ENCODE measurements around the gene SHISA5. TPM values are rescaled to one million over a fixed set of nuclear protein-coding genes. Genes with fewer than 3 reads are reported as not detected.
"Not testable (repeated sequence)": the region's sequence is repeated elsewhere in the genome, so short reads cannot be mapped to it uniquely, and the experiment has no call there.

Gene SHISA5
- total RNA-seq, 4 donors from 2014 or later: 98.2 to 191 (median 122) TPM

- TF ChIP-seq EP300 (IDR thresholded peaks at IDR 0.05) (no peak), POLR2A (IDR thresholded peaks at IDR 0.05) (no peak), POLR2AphosphoS5 (IDR thresholded peaks at IDR 0.05) (no peak)
- TF ChIP-seq, protein P1, sequence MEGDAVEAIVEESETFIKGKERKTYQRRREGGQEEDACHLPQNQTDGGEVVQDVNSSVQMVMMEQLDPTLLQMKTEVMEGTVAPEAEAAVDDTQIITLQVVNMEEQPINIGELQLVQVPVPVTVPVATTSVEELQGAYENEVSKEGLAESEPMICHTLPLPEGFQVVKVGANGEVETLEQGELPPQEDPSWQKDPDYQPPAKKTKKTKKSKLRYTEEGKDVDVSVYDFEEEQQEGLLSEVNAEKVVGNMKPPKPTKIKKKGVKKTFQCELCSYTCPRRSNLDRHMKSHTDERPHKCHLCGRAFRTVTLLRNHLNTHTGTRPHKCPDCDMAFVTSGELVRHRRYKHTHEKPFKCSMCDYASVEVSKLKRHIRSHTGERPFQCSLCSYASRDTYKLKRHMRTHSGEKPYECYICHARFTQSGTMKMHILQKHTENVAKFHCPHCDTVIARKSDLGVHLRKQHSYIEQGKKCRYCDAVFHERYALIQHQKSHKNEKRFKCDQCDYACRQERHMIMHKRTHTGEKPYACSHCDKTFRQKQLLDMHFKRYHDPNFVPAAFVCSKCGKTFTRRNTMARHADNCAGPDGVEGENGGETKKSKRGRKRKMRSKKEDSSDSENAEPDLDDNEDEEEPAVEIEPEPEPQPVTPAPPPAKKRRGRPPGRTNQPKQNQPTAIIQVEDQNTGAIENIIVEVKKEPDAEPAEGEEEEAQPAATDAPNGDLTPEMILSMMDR (IDR thresholded peaks at IDR 0.05): no peak
- no peak for ATAC-seq
- no peak overlapping the region for H3K4me3 ChIP-seq
- H3K4me1 ChIP-seq: peaks cover 0 to 40% (median 29%) of the 10 kb centered on the region in 3 donors
- no peaks in the 10 kb centered on the region for H3K9me3 ChIP-seq
- no peak overlapping the region for H3K27ac ChIP-seq
- peaks cover 0 to 42% of the 10 kb centered on the region in 2 donors for H3K36me3 ChIP-seq
- WGBS, 2 donors (ENCODE audit: low coverage in 1 of 2): 42 to 75% methylated on average over 3 to 4 of the region's 4 CpGs
- no peaks in the 10 kb centered on the region for H3K27me3 ChIP-seq
Measured at GRCh38 chr3:48474619-48475018, 29.4 kb downstream of the SHISA5 start.

GRCh38 chr3:48474031-48474430 is 29.9 kb downstream of the SHISA5 start:
- H3K27ac ChIP-seq: peak overlapping the region in 2 of 4 donors; percentile 93 to 97
- ATAC-seq: not testable (repeated sequence)
- WGBS, 2 donors (ENCODE audit: low coverage in 1 of 2): 92 to 100% methylated on average over 3 to 4 of the region's 4 CpGs

GRCh38 chr3:48473617-48473952 is 30.4 kb downstream of the SHISA5 start:
- WGBS, 2 donors (ENCODE audit: low coverage in 1 of 2): 63% methylated on average over 5 of the region's 5 CpGs; no CpG with 5 or more reads in 1 of the 2 donors
- ATAC-seq: no peak
- peak overlapping the region; percentile 90 to 99 (median 95) for H3K27ac ChIP-seq
- H3K4me3 ChIP-seq: peak overlapping the region in 1 of 2 donors; percentile 75
- H3K9me3 ChIP-seq: no peaks in the 10 kb centered on the region
- no peak for TF ChIP-seq EP300 (IDR thresholded peaks at IDR 0.05)
- no peak for TF ChIP-seq POLR2A (IDR thresholded peaks at IDR 0.05)
- no peak for TF ChIP-seq POLR2AphosphoS5 (IDR thresholded peaks at IDR 0.05)
- TF ChIP-seq, protein P1 (IDR thresholded peaks at IDR 0.05): no peak
- peaks cover 0 to 45% of the 10 kb centered on the region in 2 donors for H3K36me3 ChIP-seq
- peaks cover 0 to 50% (median 39%) of the 10 kb centered on the region in 3 donors for H3K4me1 ChIP-seq
- H3K27me3 ChIP-seq: no peaks in the 10 kb centered on the region

More at GRCh38 chr3:48474031-48474430, 29.9 kb downstream of the SHISA5 start:
- H3K4me3 ChIP-seq, H3K27me3 ChIP-seq, H3K9me3 ChIP-seq: not testable (repeated sequence)
- Histone ChIP-seq H3K4me1 (peaks cover 0 to 46% (median 35%) of the 10 kb centered on the region in 3 donors), H3K36me3 (peaks cover 0 to 45% of the 10 kb centered on the region in 2 donors)

DNA sequence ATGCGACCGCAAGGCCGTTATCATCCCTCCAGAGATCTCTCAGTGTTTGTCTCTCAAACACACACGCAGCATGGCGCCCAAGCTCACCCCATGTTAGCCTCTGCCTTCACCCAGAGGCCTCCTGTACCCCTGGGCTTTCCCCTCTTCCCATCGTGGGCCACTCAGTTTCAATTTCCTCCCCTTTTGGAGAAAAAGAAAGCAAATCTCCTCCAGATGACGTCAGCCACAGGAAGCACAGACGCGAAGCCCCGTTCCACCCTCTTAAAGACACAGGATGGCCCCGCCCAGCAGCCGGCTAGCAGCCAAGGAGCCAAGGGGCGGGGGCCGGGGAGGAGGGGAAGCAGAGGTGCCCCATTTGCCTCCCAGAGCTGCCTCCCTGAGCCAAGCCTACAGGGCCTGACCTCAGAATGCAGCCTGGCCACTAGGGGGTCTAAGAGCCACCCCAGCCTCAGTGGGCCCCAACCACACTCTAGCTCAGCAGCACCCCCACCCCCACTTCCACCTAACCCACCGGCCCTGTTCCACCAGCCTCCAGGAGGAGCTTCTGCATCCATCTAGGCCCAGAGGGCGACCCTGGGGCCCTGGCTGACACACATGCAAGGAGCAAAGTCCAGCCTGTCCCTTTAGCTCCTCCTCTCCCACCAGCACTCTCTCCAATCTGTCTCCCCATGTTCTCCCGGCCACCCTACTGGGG is 30.9 kb downstream of the SHISA5 start:
- Histone ChIP-seq H3K27ac (peak overlapping the region; percentile 90 to 99 (median 95)), H3K27me3 (no peaks in the 10 kb centered on the region), H3K9me3 (no peaks in the 10 kb centered on the region), H3K4me1 (peaks cover 0 to 55% (median 45%) of the 10 kb centered on the region in 3 donors), H3K4me3 (peak overlapping the region; percentile 69 to 75), H3K36me3 (peaks cover 0 to 45% of the 10 kb centered on the region in 2 donors)
- 10 to 14% methylated on average over 1 to 8 of the region's 17 CpGs for WGBS, 2 donors (ENCODE audit: low coverage in 1 of 2)
- peak; percentile 94 for ATAC-seq
- TF ChIP-seq POLR2A (IDR thresholded peaks at IDR 0.05) (peak; percentile 48 to 50), EP300 (IDR thresholded peaks at IDR 0.05) (no peak), POLR2AphosphoS5 (IDR thresholded peaks at IDR 0.05) (peak; percentile 86)
- TF ChIP-seq, protein P1 (IDR thresholded peaks at IDR 0.05): peak in 3 of 4 experiments; percentile 44 to 62 (median 54)

DNA sequence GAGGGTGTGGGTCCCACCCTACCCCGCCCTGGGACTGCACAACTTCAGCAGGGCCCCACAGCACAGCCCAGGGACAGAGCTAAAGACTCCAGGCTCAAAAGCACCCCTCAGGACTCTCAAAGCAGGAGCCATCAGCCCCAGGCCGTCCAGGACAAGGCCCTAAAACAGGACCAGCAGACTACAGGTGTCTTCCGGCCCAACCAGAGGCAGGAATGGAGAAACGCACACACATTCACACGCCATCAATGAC is 31.4 kb downstream of the SHISA5 start:
- H3K36me3 ChIP-seq: peaks cover 0 to 45% of the 10 kb centered on the region in 2 donors
- WGBS, 2 donors (ENCODE audit: low coverage in 1 of 2): 0% methylated on average over 2 of the region's 5 CpGs; no CpG with 5 or more reads in 1 of the 2 donors
- peak; percentile 50 for ATAC-seq
- no peaks in the 10 kb centered on the region for H3K27me3 ChIP-seq
- H3K4me1 ChIP-seq: peaks cover 0 to 60% (median 49%) of the 10 kb centered on the region in 3 donors
- H3K9me3 ChIP-seq: no peaks in the 10 kb centered on the region
- H3K27ac ChIP-seq: peak overlapping the region; percentile 90 to 99 (median 95)
- peak overlapping the region; percentile 69 to 75 for H3K4me3 ChIP-seq
- no peak for TF ChIP-seq POLR2AphosphoS5 (IDR thresholded peaks at IDR 0.05)
- TF ChIP-seq POLR2A (IDR thresholded peaks at IDR 0.05): no peak
- no peak for TF ChIP-seq EP300 (IDR thresholded peaks at IDR 0.05)
- TF ChIP-seq, protein P1 (IDR thresholded peaks at IDR 0.05): no peak
